Body of pancreas (tissue), 4 donors: ENCODE data around the gene TFEC. TPM values are rescaled to one million over a fixed set of nuclear protein-coding genes. Genes with fewer than 3 reads are reported as not detected.

ENCODE experiments used
- ATAC-seq: fragments of 150-250 bp; one replicate; pipeline ENCODE4 v1.9.1; 2016
- DNase-seq, 4 donors: peaks; one replicate each; pipeline ENCODE4 v3.0.0-alpha.2; 2019
- H3K27ac ChIP-seq, 4 donors: fragments of 200-600 bp; sonication (generic); 1 replicate in 3 of 4; 2 replicates in 1 of 4; pipeline versions ENCODE4 v1.5.1 to v1.6.1; 2016 to 2019; ENCODE audit warnings: mild to moderate bottlenecking in 1 of 4, mixed read lengths in 1 of 4, moderate library complexity in 1 of 4
- H3K27me3 ChIP-seq, 2 donors: fragments of 200-600 bp; sonication (generic); one replicate each; pipeline ENCODE4 v1.6.0; 2016; ENCODE audit warnings: mild to moderate bottlenecking in 1 of 2
- H3K36me3 ChIP-seq, 2 donors: fragments of 200-600 bp; sonication (generic); replicated peaks in 1 of 2; 2 replicates each; pipeline ENCODE4 v1.5.1; 2016; ENCODE audit warnings: low read depth in 2 of 2; ENCODE audit not compliant: insufficient read depth in 1 of 2
- H3K4me1 ChIP-seq: fragments of 200-600 bp; sonication (generic); one replicate; pipeline ENCODE4 v1.6.0; 2016
- H3K4me3 ChIP-seq, 2 donors: fragments of 200-600 bp; sonication (generic); 1 replicate in 1 of 2; 2 replicates in 1 of 2; pipeline ENCODE4 v1.5.1; 2016 to 2019
- H3K9me3 ChIP-seq, 3 donors: fragments of 200-600 bp; sonication (generic); 1 replicate in 2 of 3; 2 replicates in 1 of 3; pipeline ENCODE4 v1.5.1; 2016
- POLR2A ChIP-seq, 3 donors: fragments of 450-650 bp; IDR thresholded peaks; one replicate each; pipeline ENCODE4 v1.6.1; 2016; ENCODE audit warnings: antibody characterized with exemption in 3 of 3, mild to moderate bottlenecking in 2 of 3
- WGBS, 2 donors: methylation state at CpG; one replicate each; pipeline ENCODE4 v1.1.5; 2017; 5-methylcytosine and 5-hydroxymethylcytosine counted together
- intact Hi-C: fragments of 100-400 bp; cut with DNase I; formaldehyde crosslinking; loops from one replicate; pipeline ENCODE4 v1.15.1; 2023
- total RNA-seq, 2 donors: library from RNA; depleted of rRNA; stranded (reverse); fragments of >200 nt; gene quantifications; one replicate each; pipeline ENCODE4 v1.1.0, GENCODE V29; 2016
- TF ChIP-seq, protein P1 (sequence below), 7 experiments: fragments of 450-650 bp in 4 of 7; fragments of 200-600 bp in 3 of 7; sonication (generic) in 3 of 7; IDR thresholded peaks; one replicate each; pipeline ENCODE4 v1.5.1; 2016 to 2019; ENCODE audit warnings: antibody characterized with exemption in 7 of 7

Gene TFEC
- total RNA-seq, 2 donors from 2014 or later = 0.33 to 2.3 TPM

DNA sequence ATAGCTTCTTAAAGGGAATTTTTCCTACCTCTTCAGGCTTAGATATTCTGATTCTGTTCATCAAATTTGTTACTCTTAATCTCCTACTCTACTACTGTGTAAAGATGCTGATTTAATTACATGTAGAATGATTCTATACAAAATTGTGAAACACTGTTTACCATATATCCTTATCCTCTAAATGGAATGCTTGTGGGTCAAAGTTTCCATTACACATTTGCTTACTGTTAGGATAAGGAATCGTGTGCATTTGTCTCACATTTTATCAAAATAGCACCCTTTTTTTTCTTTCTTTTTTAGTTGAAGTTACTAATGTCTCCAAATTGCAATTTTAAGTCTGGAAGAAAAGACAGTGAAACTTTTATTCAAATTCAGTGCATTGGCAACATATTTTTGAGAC, 65.3 kb downstream of the TFEC start:
- Histone ChIP-seq H3K27me3 (no peaks in the 10 kb centered on the region), H3K4me1 (no peaks in the 10 kb centered on the region), H3K27ac (no peak overlapping the region), H3K4me3 (no peak overlapping the region), H3K9me3 (no peaks in the 10 kb centered on the region), H3K36me3 (no peaks in the 10 kb centered on the region)
- intact Hi-C loops = no loop called here
- TF ChIP-seq, protein P1, sequence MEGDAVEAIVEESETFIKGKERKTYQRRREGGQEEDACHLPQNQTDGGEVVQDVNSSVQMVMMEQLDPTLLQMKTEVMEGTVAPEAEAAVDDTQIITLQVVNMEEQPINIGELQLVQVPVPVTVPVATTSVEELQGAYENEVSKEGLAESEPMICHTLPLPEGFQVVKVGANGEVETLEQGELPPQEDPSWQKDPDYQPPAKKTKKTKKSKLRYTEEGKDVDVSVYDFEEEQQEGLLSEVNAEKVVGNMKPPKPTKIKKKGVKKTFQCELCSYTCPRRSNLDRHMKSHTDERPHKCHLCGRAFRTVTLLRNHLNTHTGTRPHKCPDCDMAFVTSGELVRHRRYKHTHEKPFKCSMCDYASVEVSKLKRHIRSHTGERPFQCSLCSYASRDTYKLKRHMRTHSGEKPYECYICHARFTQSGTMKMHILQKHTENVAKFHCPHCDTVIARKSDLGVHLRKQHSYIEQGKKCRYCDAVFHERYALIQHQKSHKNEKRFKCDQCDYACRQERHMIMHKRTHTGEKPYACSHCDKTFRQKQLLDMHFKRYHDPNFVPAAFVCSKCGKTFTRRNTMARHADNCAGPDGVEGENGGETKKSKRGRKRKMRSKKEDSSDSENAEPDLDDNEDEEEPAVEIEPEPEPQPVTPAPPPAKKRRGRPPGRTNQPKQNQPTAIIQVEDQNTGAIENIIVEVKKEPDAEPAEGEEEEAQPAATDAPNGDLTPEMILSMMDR (IDR thresholded peaks at IDR 0.05) = no peak
- DNase-seq (no peak), ATAC-seq (no peak)
- WGBS, 2 donors = 19 to 34% methylated on average over 1 of the region's 1 CpG

DNA sequence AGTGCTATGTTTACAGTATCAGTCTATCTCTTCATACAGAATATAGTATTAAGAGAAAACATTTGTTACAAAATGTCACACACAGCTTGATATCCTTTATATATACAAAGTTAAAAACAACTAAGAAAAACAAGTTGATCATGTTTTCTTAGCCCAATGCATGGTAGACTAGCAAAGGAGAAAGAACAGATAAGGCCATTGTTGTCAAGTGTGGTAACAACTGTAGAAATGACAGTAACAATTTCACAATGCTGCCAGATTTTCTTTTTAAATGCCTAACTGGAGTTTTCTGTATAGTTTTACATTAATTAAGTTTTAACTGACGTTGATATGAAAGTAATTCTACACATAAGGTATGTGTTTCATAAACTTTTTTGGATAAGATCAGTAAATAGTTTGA, 65.8 kb downstream of the TFEC start:
- no peak overlapping the region for H3K27ac ChIP-seq
- DNase-seq (no peak), ATAC-seq (no peak)
- H3K36me3 ChIP-seq = no peaks in the 10 kb centered on the region
- no peak overlapping the region for H3K4me3 ChIP-seq
- TF ChIP-seq, protein P1 (IDR thresholded peaks at IDR 0.05) = no peak
- H3K9me3 ChIP-seq = no peaks in the 10 kb centered on the region
- intact Hi-C loops = no loop called here
- H3K27me3 ChIP-seq = no peaks in the 10 kb centered on the region
- H3K4me1 ChIP-seq = no peaks in the 10 kb centered on the region
- WGBS, 2 donors = 48 to 52% methylated on average over 1 of the region's 1 CpG

DNA sequence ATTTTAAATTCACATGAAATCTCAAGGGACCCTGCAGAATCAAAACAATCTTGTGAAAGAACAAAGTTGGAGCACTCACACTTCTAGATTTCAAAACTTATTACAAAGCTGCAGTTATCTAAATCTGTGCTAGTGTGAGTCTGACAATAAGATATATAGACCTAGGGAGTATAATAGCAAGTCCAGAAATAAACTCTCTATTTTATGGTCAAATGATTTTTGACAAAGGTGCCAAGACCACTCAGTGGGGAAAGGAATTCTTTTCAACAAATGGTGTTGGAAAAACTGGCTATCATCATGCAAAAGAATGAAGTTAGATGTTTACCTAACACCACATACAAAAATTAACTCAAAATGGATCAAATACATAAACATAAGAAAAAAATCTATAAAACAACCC, 68.2 kb downstream of the TFEC start:
- H3K27ac ChIP-seq = no peak overlapping the region
- TF ChIP-seq, protein P1 (IDR thresholded peaks at IDR 0.05) = no peak
- no peak for TF ChIP-seq POLR2A (IDR thresholded peaks at IDR 0.05)
- intact Hi-C loops = no loop called here
- H3K4me3 ChIP-seq = no peak overlapping the region
- no peaks in the 10 kb centered on the region for H3K36me3 ChIP-seq
- no peaks in the 10 kb centered on the region for H3K4me1 ChIP-seq
- no peak for DNase-seq
- ATAC-seq = no peak
- H3K9me3 ChIP-seq = no peaks in the 10 kb centered on the region
- no peaks in the 10 kb centered on the region for H3K27me3 ChIP-seq

DNA sequence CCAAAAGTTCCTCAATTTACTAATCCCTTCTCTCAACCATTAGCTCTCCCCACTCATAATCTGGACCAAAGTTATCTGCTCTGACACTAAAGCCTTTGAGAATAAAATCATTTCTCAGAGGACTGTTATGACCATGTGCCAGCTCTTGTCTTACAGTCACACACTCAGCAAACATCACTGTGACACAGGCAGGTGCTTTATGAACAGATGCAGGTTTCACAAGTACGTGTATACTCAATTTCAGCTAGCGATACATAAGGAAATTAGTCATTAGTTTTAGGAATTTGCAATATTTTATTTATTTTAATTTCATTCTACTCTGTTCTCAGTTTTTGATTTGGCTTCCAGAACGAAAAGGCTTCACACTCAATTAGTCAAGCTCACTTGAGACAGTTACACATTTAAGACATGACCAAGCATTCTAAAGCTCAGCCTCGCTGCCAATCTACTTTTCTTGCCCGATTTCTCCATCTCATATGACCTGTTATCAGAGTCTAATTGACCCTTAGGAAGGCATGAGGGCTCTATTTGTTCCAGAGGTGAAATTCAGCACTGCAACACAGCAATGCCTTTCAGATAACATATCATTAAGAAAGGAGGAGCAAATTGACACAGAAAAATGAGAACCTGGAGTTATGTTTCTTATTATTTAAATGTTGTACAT, 76.8 kb downstream of the TFEC start:
- ATAC-seq (peak; percentile 62), DNase-seq (peak in 3 of 4 donors; percentile 16 to 40 (median 37))
- no peak overlapping the region for H3K4me3 ChIP-seq
- H3K27me3 ChIP-seq = no peaks in the 10 kb centered on the region
- WGBS, 2 donors = 23 to 24% methylated on average over 5 of the region's 5 CpGs
- H3K9me3 ChIP-seq = no peaks in the 10 kb centered on the region
- no peak for TF ChIP-seq POLR2A (IDR thresholded peaks at IDR 0.05)
- TF ChIP-seq, protein P1 (IDR thresholded peaks at IDR 0.05) = no peak
- H3K4me1 ChIP-seq = no peaks in the 10 kb centered on the region
- intact Hi-C loops = no loop called here
- H3K27ac ChIP-seq = peak overlapping the region in 1 of 4 donors; percentile 55
- no peaks in the 10 kb centered on the region for H3K36me3 ChIP-seq

DNA sequence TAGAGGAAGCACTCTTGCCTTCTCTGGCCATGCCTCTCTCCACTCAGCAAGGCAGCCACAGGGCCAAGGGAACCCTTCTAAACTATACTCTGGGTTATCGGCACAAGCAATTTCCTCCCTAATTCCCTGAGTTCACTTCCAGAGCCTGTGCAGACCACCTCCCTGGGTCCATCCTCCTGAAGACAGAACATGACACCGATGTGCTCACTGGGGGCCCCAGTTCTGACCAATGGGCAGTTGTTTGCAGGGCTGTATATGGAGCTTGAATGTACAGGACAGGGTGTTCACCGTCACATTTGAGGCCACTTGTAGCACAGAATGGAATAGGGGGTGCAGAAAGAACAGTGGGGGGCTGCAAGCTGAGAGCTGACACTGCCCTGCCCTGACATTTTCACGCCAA, 77.7 kb downstream of the TFEC start:
- Histone ChIP-seq H3K27ac (no peak overlapping the region), H3K4me3 (no peak overlapping the region), H3K36me3 (no peaks in the 10 kb centered on the region), H3K27me3 (no peaks in the 10 kb centered on the region), H3K4me1 (no peaks in the 10 kb centered on the region), H3K9me3 (no peaks in the 10 kb centered on the region)
- no peak for ATAC-seq
- intact Hi-C loops = no loop called here
- TF ChIP-seq POLR2A (IDR thresholded peaks at IDR 0.05) = no peak
- TF ChIP-seq, protein P1 (IDR thresholded peaks at IDR 0.05) = no peak
- 90 to 92% methylated on average over 4 of the region's 4 CpGs for WGBS, 2 donors
- no peak for DNase-seq
